Activated naive CD8-positive, alpha-beta T cell (primary cell): Measurements from ENCODE around the gene HS6ST3.

Experiments
- H3K27ac Mint-ChIP-seq: one replicate; pipeline ENCODE4 v1.8.0; 2021; ENCODE audit warnings: mixed read lengths
- H3K27me3 Mint-ChIP-seq: one replicate; pipeline ENCODE4 v1.8.0; 2021; ENCODE audit warnings: mixed read lengths
- H3K36me3 Mint-ChIP-seq: one replicate; pipeline ENCODE4 v1.8.0; 2021; ENCODE audit warnings: mixed read lengths
- H3K4me1 Mint-ChIP-seq: one replicate; pipeline ENCODE4 v1.8.0; 2021; ENCODE audit warnings: low read depth, mixed read lengths
- H3K4me3 Mint-ChIP-seq: one replicate; pipeline ENCODE4 v1.8.0; 2021; ENCODE audit warnings: mild to moderate bottlenecking, mixed read lengths
- H3K9me3 Mint-ChIP-seq: one replicate; pipeline ENCODE4 v1.8.0; 2021; ENCODE audit warnings: low read depth, mixed read lengths

The HS6ST3 gene

DNA sequence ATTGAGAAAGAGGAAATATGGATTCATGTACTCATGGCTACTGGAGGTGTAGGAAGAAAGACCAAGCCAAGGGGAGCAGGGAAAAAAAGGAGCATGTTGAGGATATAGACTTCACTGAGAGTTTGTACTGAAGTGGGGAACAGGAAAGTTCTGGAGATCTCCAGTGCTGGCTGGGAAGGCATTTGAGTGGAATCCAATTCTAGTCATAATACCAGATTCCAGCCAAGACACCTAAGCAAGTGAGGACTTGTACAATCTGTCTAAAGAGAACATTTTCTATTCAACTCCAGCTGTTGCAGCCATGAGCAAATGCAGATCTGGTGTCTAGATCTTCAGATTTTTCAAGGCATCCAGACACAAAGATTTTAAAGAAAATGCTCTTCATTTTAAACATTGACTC is 491.8 kb downstream of the HS6ST3 start:
- Mint-ChIP-seq H3K27ac (no peak overlapping the region), H3K4me3 (no peak overlapping the region), H3K9me3 (peaks cover 11% of the 10 kb centered on the region), H3K36me3 (no peaks in the 10 kb centered on the region), H3K27me3 (no peaks in the 10 kb centered on the region), H3K4me1 (no peaks in the 10 kb centered on the region)

DNA sequence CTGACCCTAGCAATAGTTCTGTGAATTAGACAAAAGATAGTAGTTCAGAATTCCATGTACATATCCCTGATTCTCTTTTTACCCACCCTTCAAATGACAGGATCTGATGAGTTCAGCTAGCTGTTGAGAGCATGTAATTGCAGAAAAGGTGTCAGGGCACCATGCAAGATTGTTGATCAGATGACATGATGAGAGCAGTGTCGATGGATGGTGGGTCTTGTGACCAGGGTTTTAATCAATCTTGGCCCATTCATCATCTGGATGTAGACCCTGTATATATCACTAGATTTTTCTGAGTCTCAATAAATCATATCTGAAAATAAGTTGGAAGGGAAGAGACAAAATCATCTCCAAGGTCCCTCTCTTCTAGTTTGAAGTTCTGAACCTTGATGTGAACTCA is 525.3 kb downstream of the HS6ST3 start:
- Mint-ChIP-seq H3K36me3 (no peaks in the 10 kb centered on the region), H3K27me3 (no peaks in the 10 kb centered on the region), H3K4me3 (no peak overlapping the region), H3K9me3 (peaks cover 14% of the 10 kb centered on the region), H3K27ac (no peak overlapping the region), H3K4me1 (no peaks in the 10 kb centered on the region)

DNA sequence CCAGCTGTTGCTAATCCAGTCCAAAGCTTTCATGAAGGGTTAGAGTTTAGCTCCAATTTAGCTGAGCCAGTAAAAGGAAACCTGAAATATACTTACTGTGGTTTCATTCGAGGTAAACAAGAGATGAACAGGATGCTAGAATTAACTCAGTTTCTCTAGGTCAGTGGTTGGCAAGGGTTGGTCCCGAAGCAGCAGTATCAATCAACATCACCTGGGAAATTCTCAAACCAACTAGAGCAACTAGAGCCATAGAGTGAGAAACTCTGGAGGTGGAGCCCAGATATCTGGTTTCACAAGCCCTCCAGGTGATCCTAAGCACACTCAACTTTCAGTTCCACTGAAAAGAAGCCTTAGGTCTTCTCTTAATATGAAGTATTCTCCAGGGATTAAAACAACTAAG is 527.6 kb downstream of the HS6ST3 start:
- Mint-ChIP-seq H3K27me3 (no peaks in the 10 kb centered on the region), H3K9me3 (peaks cover 9% of the 10 kb centered on the region), H3K4me1 (no peaks in the 10 kb centered on the region), H3K36me3 (no peaks in the 10 kb centered on the region), H3K4me3 (no peak overlapping the region), H3K27ac (no peak overlapping the region)

DNA sequence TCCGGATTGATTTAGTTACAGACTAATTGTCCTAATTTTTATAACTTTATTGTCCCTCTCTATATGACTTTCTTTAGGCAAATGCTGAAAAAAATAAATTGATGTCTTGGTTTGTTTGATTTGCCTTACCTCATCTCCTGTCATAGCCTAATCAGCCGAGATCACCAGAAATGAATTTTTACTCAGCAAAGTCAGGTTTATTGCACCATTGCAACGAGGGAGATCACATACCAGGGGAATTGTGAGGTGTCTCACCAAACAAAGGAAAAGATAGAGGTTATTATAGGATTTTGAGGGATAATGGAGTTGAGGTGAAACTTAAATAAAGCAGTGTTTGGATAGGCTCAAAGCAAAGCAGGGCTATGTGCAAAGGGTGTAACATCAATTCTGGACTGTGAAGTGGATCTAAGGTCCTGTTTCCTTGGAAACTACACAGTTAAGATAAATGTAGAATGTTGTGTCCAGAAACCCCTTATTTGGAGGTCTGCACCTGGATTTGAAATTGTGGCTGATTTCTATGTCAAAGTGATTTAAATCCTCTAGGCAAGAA is 531.8 kb downstream of the HS6ST3 start:
- no peak overlapping the region for H3K4me3 Mint-ChIP-seq
- no peaks in the 10 kb centered on the region for H3K4me1 Mint-ChIP-seq
- H3K27me3 Mint-ChIP-seq: no peaks in the 10 kb centered on the region
- peaks cover 9% of the 10 kb centered on the region for H3K9me3 Mint-ChIP-seq
- H3K27ac Mint-ChIP-seq: no peak overlapping the region
- H3K36me3 Mint-ChIP-seq: no peaks in the 10 kb centered on the region

DNA sequence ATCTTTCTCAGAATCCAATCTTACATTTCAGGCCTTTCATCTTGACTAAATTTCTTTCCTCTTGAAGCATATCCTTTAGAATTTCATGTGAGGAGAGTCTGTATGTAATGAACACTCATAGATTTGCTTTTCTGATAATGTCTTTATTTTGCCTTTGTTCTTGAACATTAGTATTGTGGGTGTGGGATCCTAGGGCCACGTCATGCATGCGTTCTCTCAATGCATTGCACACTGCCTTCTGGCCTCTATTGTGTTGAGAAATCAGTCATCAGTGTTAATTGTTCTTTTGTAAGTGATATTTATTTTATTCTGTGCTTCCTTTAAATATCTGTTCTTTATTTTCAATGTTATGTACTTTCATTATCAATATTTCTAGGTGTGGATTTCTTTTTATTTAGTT is 539.4 kb downstream of the HS6ST3 start:
- Mint-ChIP-seq H3K36me3 (no peaks in the 10 kb centered on the region), H3K27ac (no peak overlapping the region), H3K27me3 (no peaks in the 10 kb centered on the region), H3K4me1 (no peaks in the 10 kb centered on the region), H3K4me3 (no peak overlapping the region), H3K9me3 (peaks cover 3% of the 10 kb centered on the region)

DNA sequence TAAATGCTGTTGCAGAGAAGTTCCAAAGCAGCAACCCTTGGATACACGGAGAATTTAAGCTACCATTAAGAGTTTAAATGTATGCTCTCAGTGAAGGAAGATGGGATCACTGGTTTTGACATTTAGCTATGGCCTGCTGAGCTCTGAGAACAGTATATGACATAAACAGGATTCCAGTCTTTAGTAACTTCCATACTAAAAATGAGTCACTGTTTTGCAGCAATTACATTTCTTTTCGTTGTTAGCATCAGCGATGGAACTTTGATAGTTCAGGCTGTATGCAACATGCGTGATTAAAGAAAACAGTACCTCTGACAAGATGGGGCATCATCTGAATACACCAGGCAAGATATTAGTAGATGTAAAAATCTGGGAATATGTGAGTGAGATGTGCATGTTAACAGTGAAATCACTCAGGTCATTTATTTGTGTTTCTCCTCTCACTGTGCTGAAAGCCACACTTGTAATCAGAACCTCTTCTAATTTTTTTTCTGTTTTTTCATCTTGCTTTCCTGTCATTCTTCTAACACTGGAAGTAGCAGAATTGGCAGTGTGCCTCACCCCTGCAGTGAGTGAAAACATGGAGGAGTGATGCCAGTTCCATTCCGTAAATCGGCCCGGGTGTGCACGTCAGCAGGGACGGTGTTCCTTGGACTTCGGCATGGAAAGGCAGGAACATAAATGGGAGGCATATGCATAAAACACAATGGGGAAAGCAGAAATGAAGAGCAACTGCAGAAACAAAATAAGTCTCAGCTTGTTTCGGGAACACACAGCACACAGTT is 542.8 kb downstream of the HS6ST3 start:
- no peak overlapping the region for H3K27ac Mint-ChIP-seq
- H3K36me3 Mint-ChIP-seq: no peaks in the 10 kb centered on the region
- H3K4me1 Mint-ChIP-seq: no peaks in the 10 kb centered on the region
- no peak overlapping the region for H3K4me3 Mint-ChIP-seq
- no peaks in the 10 kb centered on the region for H3K27me3 Mint-ChIP-seq
- peaks cover 7% of the 10 kb centered on the region for H3K9me3 Mint-ChIP-seq

DNA sequence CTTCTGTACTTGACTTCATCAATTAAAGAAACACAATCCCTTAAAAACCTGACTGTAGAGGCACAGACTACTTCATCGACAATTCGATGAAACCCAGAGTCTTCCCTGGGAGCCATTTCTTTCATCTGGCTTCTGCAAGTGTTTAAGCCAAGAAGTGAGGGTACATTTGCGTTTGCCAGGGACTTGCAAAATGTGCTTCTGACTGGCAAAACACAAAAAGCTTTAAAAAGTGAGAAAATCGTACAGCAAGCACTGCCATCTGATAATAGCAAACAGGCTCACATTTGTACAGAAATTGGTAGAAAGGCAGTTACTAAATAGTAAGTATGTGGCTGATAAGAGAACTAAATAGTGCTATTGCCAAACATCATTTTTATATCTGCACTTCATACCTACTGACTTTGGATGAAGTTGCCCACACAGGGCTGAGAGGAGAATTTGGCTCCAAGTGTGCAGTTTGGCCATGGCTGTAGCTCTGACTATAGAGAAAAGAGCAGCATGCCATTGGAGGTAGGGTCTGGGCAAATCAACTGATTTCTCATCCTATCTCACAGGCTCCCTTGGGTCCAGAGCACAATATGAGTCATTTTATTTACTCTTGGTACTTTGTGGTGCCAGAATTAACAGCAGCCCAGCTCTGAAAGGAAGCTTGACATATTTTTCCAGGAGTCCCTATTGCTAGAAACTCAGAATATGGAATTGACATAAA is 546.2 kb downstream of the HS6ST3 start:
- H3K4me3 Mint-ChIP-seq: no peak overlapping the region
- H3K4me1 Mint-ChIP-seq: no peaks in the 10 kb centered on the region
- H3K9me3 Mint-ChIP-seq: peaks cover 10% of the 10 kb centered on the region
- no peaks in the 10 kb centered on the region for H3K27me3 Mint-ChIP-seq
- H3K36me3 Mint-ChIP-seq: no peaks in the 10 kb centered on the region
- H3K27ac Mint-ChIP-seq: no peak overlapping the region

DNA sequence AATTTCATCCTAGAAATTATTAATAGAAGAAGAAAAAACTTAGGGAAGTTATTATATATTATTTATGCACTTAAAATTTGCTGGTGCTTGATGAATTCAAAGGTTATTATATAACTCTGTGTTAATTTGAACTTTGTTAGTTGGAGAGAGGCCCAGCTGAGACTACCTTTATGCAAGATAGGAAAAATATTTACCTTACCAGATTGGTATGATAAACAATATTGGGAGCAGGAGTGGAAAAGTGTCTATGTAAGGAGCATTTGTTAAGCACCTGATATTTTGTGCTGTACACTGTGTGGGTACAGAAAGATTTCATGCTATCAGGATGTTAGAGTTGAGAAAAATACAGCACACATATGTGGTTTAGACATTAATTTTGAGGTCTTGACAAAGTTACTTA is 547.1 kb downstream of the HS6ST3 start:
- Mint-ChIP-seq H3K4me1 (no peaks in the 10 kb centered on the region), H3K27me3 (no peaks in the 10 kb centered on the region), H3K4me3 (no peak overlapping the region), H3K9me3 (peaks cover 18% of the 10 kb centered on the region), H3K36me3 (no peaks in the 10 kb centered on the region), H3K27ac (no peak overlapping the region)

DNA sequence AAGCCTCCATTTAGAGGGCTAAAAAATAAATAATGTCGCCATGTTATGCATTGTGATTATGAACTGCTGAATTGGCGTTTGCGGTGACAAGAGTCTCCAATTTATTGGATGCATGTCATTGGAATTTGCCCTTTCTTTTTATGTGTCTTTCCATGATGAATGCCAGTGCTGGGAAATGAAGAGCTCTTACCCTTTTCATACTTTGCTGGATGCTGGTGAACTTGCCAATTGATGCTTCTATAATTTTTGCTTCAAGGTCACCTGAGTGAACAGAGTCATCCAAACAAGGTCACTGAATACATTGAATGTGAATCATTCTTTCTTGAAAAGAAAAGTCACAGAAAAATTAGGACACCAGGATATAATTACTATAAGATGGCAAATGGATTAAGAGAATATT is 556.2 kb downstream of the HS6ST3 start:
- H3K9me3 Mint-ChIP-seq: peaks cover 37% of the 10 kb centered on the region
- no peak overlapping the region for H3K27ac Mint-ChIP-seq
- H3K36me3 Mint-ChIP-seq: no peaks in the 10 kb centered on the region
- no peak overlapping the region for H3K4me3 Mint-ChIP-seq
- no peaks in the 10 kb centered on the region for H3K27me3 Mint-ChIP-seq
- no peaks in the 10 kb centered on the region for H3K4me1 Mint-ChIP-seq

DNA sequence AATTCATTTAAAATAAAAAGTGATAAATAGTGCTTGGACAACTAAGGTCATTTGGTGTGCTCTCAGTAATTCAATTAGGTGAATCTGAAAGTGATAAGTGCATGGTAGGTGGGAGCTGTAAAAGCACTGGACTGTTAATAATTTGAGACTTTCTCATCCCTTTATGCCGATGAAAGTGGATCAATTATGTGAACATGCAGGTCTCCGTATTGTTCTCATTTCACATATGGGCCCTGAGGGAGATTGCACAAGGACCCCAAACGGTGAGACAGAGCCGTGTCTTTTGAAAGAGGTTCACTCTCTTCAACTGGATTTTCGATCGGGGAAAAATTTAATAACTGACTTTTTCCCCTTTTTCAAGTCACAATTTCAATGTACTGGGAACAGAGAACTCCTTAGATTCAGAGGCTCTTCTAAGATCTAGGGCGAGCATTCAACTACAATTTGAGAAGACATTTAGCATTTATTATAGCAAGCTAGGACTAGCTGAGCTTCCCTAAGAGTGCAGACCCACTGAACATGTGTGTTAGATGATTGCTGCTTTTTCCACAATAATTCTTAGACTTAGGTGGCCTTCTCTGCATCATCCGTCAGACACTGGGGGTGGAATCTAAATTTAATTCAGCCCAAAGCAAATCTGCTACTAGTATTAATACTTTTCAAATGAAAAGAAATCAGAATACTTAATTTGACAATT is 556.8 kb downstream of the HS6ST3 start:
- no peaks in the 10 kb centered on the region for H3K4me1 Mint-ChIP-seq
- no peaks in the 10 kb centered on the region for H3K36me3 Mint-ChIP-seq
- H3K4me3 Mint-ChIP-seq: no peak overlapping the region
- H3K27me3 Mint-ChIP-seq: no peaks in the 10 kb centered on the region
- peaks cover 33% of the 10 kb centered on the region for H3K9me3 Mint-ChIP-seq
- H3K27ac Mint-ChIP-seq: no peak overlapping the region

DNA sequence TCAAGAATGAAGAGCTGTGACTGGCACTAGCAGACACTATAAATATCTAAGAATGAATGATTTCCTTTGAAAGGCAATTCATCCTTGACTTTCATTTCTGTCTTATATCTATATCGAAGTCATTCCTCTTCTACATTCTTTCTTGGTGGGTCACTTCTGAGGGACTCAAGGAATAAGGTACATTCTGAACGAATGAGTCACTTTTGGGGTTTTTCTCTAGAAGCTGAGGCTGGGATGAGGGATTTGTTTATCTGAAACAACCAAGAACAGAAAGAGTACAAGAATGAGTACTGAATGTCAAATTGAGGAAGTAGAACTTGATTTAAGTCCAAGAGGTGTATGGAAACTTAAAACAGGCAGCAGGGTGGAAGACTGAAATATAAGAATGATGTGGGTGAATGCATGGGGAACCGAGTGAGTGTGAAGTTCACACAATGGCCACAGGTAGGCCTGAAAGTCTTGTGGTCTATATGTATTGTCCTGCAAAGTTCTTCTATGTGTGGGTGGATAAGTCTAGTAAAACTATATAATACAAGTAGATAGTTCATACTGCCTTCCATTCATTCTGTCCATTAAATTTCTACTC is 560.5 kb downstream of the HS6ST3 start:
- Mint-ChIP-seq H3K4me1 (no peaks in the 10 kb centered on the region), H3K4me3 (no peak overlapping the region), H3K27me3 (no peaks in the 10 kb centered on the region), H3K36me3 (no peaks in the 10 kb centered on the region), H3K27ac (no peak overlapping the region), H3K9me3 (peaks cover 14% of the 10 kb centered on the region)

DNA sequence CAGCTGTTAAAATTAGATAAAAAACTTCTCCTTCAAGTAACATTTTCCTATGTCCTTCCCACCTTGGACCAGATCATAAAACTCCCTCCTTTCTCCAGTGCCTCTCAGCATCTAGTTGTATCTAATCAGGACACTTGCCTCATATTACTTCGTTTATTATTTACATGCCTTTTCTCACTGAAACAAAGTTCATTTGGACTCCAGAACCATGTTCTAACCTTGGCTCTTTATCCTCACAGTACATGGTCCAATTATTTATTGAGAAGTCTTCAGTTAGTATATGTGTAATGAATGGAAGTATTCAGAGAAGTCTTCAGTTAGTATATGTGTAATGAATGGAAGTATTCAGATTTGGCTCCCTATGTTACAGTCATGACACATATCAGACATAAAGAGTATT is 561.7 kb downstream of the HS6ST3 start:
- Mint-ChIP-seq H3K27ac (no peak overlapping the region), H3K4me3 (no peak overlapping the region), H3K27me3 (no peaks in the 10 kb centered on the region), H3K9me3 (peaks cover 10% of the 10 kb centered on the region), H3K36me3 (no peaks in the 10 kb centered on the region), H3K4me1 (no peaks in the 10 kb centered on the region)

DNA sequence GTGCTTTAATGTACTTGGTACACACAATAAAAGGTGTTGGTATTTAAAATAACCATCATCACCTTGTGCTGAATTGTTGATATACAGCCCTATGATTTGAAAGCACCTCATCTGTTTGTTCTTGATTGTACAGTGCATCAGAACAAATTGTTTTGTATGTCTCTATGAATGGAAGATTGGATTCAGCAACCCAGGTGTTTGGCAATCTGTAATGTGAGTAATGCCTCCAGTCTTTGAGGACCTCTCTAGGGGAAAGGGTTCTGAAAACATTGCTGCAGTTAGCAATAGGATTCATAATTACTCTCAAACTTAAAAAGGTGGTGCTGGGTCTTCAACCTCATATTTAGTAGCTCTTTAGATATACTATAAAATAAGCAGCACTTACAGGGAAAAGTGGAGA is 562.6 kb downstream of the HS6ST3 start:
- no peaks in the 10 kb centered on the region for H3K36me3 Mint-ChIP-seq
- H3K4me3 Mint-ChIP-seq: no peak overlapping the region
- H3K27me3 Mint-ChIP-seq: no peaks in the 10 kb centered on the region
- H3K9me3 Mint-ChIP-seq: peaks cover 10% of the 10 kb centered on the region
- H3K4me1 Mint-ChIP-seq: no peaks in the 10 kb centered on the region
- H3K27ac Mint-ChIP-seq: no peak overlapping the region

DNA sequence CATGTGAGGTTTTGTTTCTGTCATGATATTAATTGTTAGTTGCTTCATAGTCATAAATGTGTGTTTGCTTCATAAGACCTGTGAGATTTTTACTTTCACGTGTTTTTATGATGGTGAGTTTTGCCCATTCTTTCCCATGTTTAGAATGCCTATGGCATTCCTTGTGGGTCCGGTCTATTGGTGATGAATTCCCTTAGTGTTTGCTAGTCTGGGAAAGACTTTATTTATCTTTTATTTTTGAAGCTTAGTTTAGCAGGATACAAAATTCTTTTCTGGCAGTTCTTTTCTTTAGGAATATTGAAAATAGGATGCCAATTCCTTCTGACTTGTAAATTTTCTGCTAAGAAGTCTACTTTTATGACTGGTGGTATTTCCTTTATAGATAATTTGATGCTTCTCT is 571.7 kb downstream of the HS6ST3 start:
- Mint-ChIP-seq H3K9me3 (peaks cover 9% of the 10 kb centered on the region), H3K4me1 (no peaks in the 10 kb centered on the region), H3K36me3 (no peaks in the 10 kb centered on the region), H3K27ac (no peak overlapping the region), H3K4me3 (no peak overlapping the region), H3K27me3 (no peaks in the 10 kb centered on the region)

DNA sequence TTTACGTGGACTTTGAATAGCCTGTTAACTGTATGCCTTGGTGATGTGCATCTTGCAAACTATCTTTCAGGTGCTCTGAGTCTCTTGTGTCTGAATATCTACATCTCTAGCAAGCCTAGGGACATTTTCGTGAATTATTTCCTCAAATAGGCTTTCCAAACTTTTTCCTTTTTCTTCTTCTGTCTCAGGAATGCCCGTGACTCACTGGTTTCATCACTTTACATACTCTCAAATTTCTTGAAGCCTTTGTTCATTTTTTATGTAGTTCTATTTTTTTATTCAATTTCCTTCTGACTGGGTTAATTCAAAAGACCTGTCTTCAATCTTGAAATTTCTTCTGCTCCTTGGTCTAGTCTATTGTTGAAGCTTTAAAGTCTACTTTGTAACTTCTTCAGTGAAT is 572.1 kb downstream of the HS6ST3 start:
- Mint-ChIP-seq H3K27ac (no peak overlapping the region), H3K36me3 (no peaks in the 10 kb centered on the region), H3K9me3 (peaks cover 9% of the 10 kb centered on the region), H3K4me1 (no peaks in the 10 kb centered on the region), H3K4me3 (no peak overlapping the region), H3K27me3 (no peaks in the 10 kb centered on the region)
